GM12878 (cell line): ENCODE measurements around the gene ATP5PO. TPM values are rescaled to one million over a fixed set of nuclear protein-coding genes. Genes with fewer than 3 reads are reported as not detected.

Experiments
- ATAC-seq: fragments of 200-7000 bp; cut with Tn5 transposase; 3 replicates; pipeline ENCODE4 v1.9.1; 2020; ENCODE audit warnings: mild to moderate bottlenecking, moderate library complexity
- BruUV-seq: library from RNA; stranded (reverse); fragments of 400-500 nt; replicated peaks from 2 replicates; lab custom pipeline; 2021; lab: Mats Ljungman, UMichigan
- CTCF ChIA-PET: fragments of 300-600 bp; sonication (Branson Sonifier 250); formaldehyde crosslinking; extraction: SDS; loops from one replicate; lab custom pipeline; 2021; ENCODE audit warnings: inconsistent platforms; lab: Yijun Ruan, JAX
- POLR2A ChIA-PET: fragments of 350-600 bp; formaldehyde crosslinking; extraction: SDS; loops from one replicate; lab custom pipeline; 2021; ENCODE audit warnings: inconsistent platforms; lab: Charles Lee
- RAD21 ChIA-PET: fragments of 300-600 bp; sonication (Branson Sonifier 250); formaldehyde crosslinking; loops from one replicate; lab custom pipeline; 2023; ENCODE audit warnings: antibody characterized with exemption; ENCODE audit not compliant: unreplicated experiment; lab: Charles Lee
- SMC1A ChIA-PET: fragments of 300-600 bp; sonication (Branson Sonifier 250); formaldehyde crosslinking; loops from one replicate; lab custom pipeline; 2023; ENCODE audit not compliant: unreplicated experiment, uncharacterized antibody; lab: Charles Lee
- DNase-seq: peaks from one replicate; pipeline ENCODE4 v3.0.0-alpha.2; 2011; ENCODE audit warnings: low read depth, low spot score
- FAIRE-seq: peaks from 3 replicates; lab custom pipeline; 2011; peaks lifted over from hg19 to GRCh38; lab: Jason Lieb, UNC
- H2AFZ ChIP-seq: 2 replicates; pipeline ENCODE4 v1.6.0; 2011; ENCODE audit warnings: low read depth, low read length, control low read depth; ENCODE audit not compliant: control insufficient read depth
- H3K27ac ChIP-seq: 2 replicates; pipeline ENCODE4 v1.5.1; 2011; ENCODE audit warnings: control low read depth; ENCODE audit not compliant: control insufficient read depth, insufficient read depth
- H3K27me3 ChIP-seq, 2 experiments: replicated peaks in 1 of 2; 2 replicates each; pipeline versions ENCODE4 v1.6.0 to v1.6.1; 2011; ENCODE audit warnings: low read length in 1 of 2; ENCODE audit not compliant: control insufficient read depth in 2 of 2, insufficient read depth in 2 of 2
- H3K36me3 ChIP-seq, 2 experiments: 2 replicates each; pipeline ENCODE4 v1.5.1; 2011; ENCODE audit warnings: low read length in 1 of 2; ENCODE audit not compliant: control insufficient read depth in 2 of 2, insufficient read depth in 2 of 2
- H3K4me1 ChIP-seq: 2 replicates; pipeline ENCODE4 v1.6.1; 2011; ENCODE audit warnings: mild to moderate bottlenecking, low read length, moderate library complexity, mixed read lengths; ENCODE audit not compliant: control insufficient read depth, insufficient read depth
- H3K4me2 ChIP-seq: 2 replicates; pipeline ENCODE4 v1.6.0; 2011; ENCODE audit warnings: control low read depth; ENCODE audit not compliant: control insufficient read depth, insufficient read depth
- H3K4me3 ChIP-seq: fragments of 200-600 bp; sonication (generic); 2 replicates; pipeline ENCODE4 v1.5.1; 2016
- H3K79me2 ChIP-seq: 2 replicates; pipeline ENCODE4 v1.6.0; 2011; ENCODE audit warnings: low read length; ENCODE audit not compliant: control insufficient read depth, insufficient read depth
- H3K9ac ChIP-seq: 2 replicates; pipeline ENCODE4 v1.8.0; 2011; ENCODE audit warnings: low read length, control low read depth, mixed read lengths; ENCODE audit not compliant: control insufficient read depth, insufficient read depth
- H3K9me3 ChIP-seq: replicated peaks from 3 replicates; pipeline ENCODE4 v1.5.1; 2011; ENCODE audit warnings: mild to moderate bottlenecking, low read length; ENCODE audit not compliant: control insufficient read depth, insufficient read depth
- H4K20me1 ChIP-seq: 2 replicates; pipeline ENCODE4 v1.6.0; 2011; ENCODE audit not compliant: control insufficient read depth, insufficient read depth
- GATAD2B ChIP-seq: fragments of 450-650 bp; conservative IDR thresholded peaks from 2 replicates; pipeline ENCODE4 v1.6.1; 2017; ENCODE audit warnings: low read depth, mild to moderate bottlenecking, moderate library complexity
- MEF2B ChIP-seq: fragments of 450-650 bp; IDR thresholded peaks from 2 replicates; pipeline ENCODE4 v1.6.1; 2018; ENCODE audit warnings: mild to moderate bottlenecking, moderate library complexity; ENCODE audit not compliant: partially characterized antibody, poor library complexity, severe bottlenecking
- NR2F1 ChIP-seq: fragments of 450-650 bp; conservative IDR thresholded peaks from 2 replicates; pipeline ENCODE4 v1.6.1; 2017; ENCODE audit warnings: mild to moderate bottlenecking
- POLR2A ChIP-seq: IDR thresholded peaks from 2 replicates; pipeline ENCODE4 v1.6.1; 2011; ENCODE audit warnings: low read depth, mild to moderate bottlenecking, low read length
- SIN3A ChIP-seq: IDR thresholded peaks from 2 replicates; pipeline ENCODE4 v1.6.1; 2012; ENCODE audit warnings: low read depth, low read length, improper control_type of control experiment
- TARDBP ChIP-seq: IDR thresholded peaks from 2 replicates; pipeline ENCODE4 v1.6.1; 2016; ENCODE audit warnings: borderline replicate concordance
- ZNF384 ChIP-seq: IDR thresholded peaks from 2 replicates; pipeline ENCODE4 v1.6.1; 2012; ENCODE audit warnings: low read depth, mild to moderate bottlenecking, low read length, improper control_type of control experiment, borderline replicate concordance
- whole genome bisulfite sequencing: methylation state at CpG from one replicate; pipeline ENCODE4 v1.1.6; 2016; ENCODE audit warnings: low lambda C conversion rate; ENCODE audit not compliant: insufficient replicate concordance, insufficient coverage; ENCODE audit errors: missing lambda C conversion rate; 5-methylcytosine and 5-hydroxymethylcytosine counted together
- in situ Hi-C: fragments of 300-500 bp; cut with MboI; formaldehyde crosslinking; loops from 9 replicates; pipeline ENCODE4 v1.14.3; 2018; ENCODE audit warnings: mixed read lengths
- intact Hi-C: fragments of 100-400 bp; cut with micrococcal nuclease; formaldehyde crosslinking; loops from one replicate; pipeline ENCODE4 v1.14.2; 2022; ENCODE audit not compliant: unreplicated experiment
- polyA plus RNA-seq, 11 experiments: library from polyadenylated mRNA; depleted of rRNA in 4 of 11; unstranded in 6 of 11; stranded (reverse) in 5 of 11; fragments of >200 nt; fragmentation: Nextera tagmentation in 4 of 11; fragmentation: Illumina TruSeq in 1 of 11; extraction: Ambion mirVana in 4 of 11; extraction: Trizol in 1 of 11; gene quantifications; 1 replicate in 1 of 11; 2 replicates in 10 of 11; pipeline versions ENCODE4 v1.2.1 to v1.2.3, GENCODE V29; 2011 to 2016; ENCODE audit warnings: inconsistent platforms in 2 of 11, missing spikeins in 2 of 11, low read depth in 1 of 11
- total RNA-seq, 4 experiments: library from RNA; depleted of rRNA in 3 of 4; stranded (reverse); fragments of >200 nt in 3 of 4; fragmentation: Illumina TruSeq in 1 of 4; extraction: Trizol in 1 of 4; gene quantifications; 2 replicates each; pipeline versions ENCODE4 v1.2.1 to v1.2.3, GENCODE V29; 2013 to 2021
- TF ChIP-seq, protein P1 (sequence below): fragments of 450-650 bp; IDR thresholded peaks from 2 replicates; pipeline ENCODE4 v1.6.1; 2017; ENCODE audit warnings: borderline replicate concordance
- TF ChIP-seq, protein P2 (sequence below): fragments of 450-650 bp; IDR thresholded peaks from 2 replicates; pipeline ENCODE4 v1.6.1; 2017; ENCODE audit warnings: mild to moderate bottlenecking, low read depth, inconsistent platforms; ENCODE audit not compliant: poor library complexity, severe bottlenecking

The ATP5PO gene
- total and polyA plus RNA-seq, 10 of the 15 experiments (the other 5 are each of a cell fraction or from before 2014, with no cell fraction given): 251 to 1,656 (median 470) TPM

DNA sequence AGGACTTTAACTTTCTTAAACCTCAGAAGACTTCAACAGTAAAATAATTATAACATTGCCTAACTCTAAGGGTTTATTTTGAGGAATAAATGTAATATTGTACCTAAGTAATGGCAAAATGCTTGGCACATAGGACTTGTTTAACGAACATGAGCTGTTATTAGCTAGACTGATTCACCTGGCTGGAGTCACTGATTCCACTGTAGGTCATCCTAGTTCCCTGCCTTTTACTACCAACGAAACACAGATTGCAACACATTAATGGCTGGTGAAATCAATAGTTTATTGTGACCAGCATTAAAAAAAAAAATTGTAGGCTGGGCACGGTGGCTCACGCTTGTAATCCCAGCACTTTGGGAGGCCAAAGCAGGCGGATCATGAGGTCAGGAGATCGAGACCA lies 45.5 kb upstream of the ATP5PO start:
- RAD21 ChIA-PET: interaction anchor here (1.6 kb wide), 1 partner anchor 13 kb away, joined by 4 read pairs; no protein-coding TSS in a partner anchor
- FAIRE-seq: no peak
- H4K20me1 ChIP-seq: no peaks in the 10 kb centered on the region
- POLR2A ChIA-PET: interaction anchor here (0.8 kb wide), 1 partner anchor 16 kb away, joined by 3 read pairs; no protein-coding TSS in a partner anchor
- no peak for DNase-seq
- TF ChIP-seq MEF2B (no peak), TARDBP (no peak), NR2F1 (no peak), GATAD2B (no peak), SIN3A (no peak), POLR2A (no peak), ZNF384 (no peak)
- TF ChIP-seq, protein P1, sequence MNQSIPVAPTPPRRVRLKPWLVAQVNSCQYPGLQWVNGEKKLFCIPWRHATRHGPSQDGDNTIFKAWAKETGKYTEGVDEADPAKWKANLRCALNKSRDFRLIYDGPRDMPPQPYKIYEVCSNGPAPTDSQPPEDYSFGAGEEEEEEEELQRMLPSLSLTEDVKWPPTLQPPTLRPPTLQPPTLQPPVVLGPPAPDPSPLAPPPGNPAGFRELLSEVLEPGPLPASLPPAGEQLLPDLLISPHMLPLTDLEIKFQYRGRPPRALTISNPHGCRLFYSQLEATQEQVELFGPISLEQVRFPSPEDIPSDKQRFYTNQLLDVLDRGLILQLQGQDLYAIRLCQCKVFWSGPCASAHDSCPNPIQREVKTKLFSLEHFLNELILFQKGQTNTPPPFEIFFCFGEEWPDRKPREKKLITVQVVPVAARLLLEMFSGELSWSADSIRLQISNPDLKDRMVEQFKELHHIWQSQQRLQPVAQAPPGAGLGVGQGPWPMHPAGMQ: no peak
- TF ChIP-seq, protein P2, sequence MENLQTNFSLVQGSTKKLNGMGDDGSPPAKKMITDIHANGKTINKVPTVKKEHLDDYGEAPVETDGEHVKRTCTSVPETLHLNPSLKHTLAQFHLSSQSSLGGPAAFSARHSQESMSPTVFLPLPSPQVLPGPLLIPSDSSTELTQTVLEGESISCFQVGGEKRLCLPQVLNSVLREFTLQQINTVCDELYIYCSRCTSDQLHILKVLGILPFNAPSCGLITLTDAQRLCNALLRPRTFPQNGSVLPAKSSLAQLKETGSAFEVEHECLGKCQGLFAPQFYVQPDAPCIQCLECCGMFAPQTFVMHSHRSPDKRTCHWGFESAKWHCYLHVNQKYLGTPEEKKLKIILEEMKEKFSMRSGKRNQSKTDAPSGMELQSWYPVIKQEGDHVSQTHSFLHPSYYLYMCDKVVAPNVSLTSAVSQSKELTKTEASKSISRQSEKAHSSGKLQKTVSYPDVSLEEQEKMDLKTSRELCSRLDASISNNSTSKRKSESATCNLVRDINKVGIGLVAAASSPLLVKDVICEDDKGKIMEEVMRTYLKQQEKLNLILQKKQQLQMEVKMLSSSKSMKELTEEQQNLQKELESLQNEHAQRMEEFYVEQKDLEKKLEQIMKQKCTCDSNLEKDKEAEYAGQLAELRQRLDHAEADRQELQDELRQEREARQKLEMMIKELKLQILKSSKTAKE: no peak
- no peak overlapping the region for H3K9ac ChIP-seq
- WGBS: 82% methylated on average over 6 of the region's 6 CpGs
- in situ Hi-C loops (no loop called here), intact Hi-C loops (no loop called here)
- H2AFZ ChIP-seq: no peak overlapping the region
- no peaks in the 10 kb centered on the region for H3K27me3 ChIP-seq
- H3K4me3 ChIP-seq: no peak overlapping the region
- CTCF ChIA-PET: interaction anchor here (1.6 kb wide), 1 partner anchor 11 kb away, joined by 4 read pairs; no protein-coding TSS in a partner anchor
- H3K4me2 ChIP-seq: no peak overlapping the region
- no peaks in the 10 kb centered on the region for H3K4me1 ChIP-seq
- BruUV-seq: no TSS peak
- SMC1A ChIA-PET: interaction anchor here (0.6 to 14.9 kb wide), 4 partner anchors 11 to 221 kb away, joined by 5 to 290 read pairs (median 22); no protein-coding TSS in a partner anchor
- H3K9me3 ChIP-seq: peaks cover 3% of the 10 kb centered on the region
- no peaks in the 10 kb centered on the region for H3K36me3 ChIP-seq
- H3K27ac ChIP-seq: no peak overlapping the region
- ATAC-seq: no peak
- H3K79me2 ChIP-seq: no peaks in the 10 kb centered on the region
